Measurements from ENCODE around the gene CDK19. TPM values are rescaled to one million over a fixed set of nuclear protein-coding genes. Genes with fewer than 3 reads are reported as not detected.

Gene CDK19
- total and polyA plus RNA-seq, 2 of the 13 experiments (the other 11 are each of a cell fraction or from before 2014, with no cell fraction given): 13.4 to 27.0 TPM

- TF ChIP-seq ARNT2 (CRISPR knock-in tag; IDR thresholded peaks at IDR 0.05; ENCODE audit: low read depth) (no peak), TSC22D2 (CRISPR knock-in tag; IDR thresholded peaks at IDR 0.05; ENCODE audit: borderline replicate concordance) (no peak), ZNF543 (CRISPR knock-in tag; IDR thresholded peaks at IDR 0.05) (no peak), ZNF292 (CRISPR knock-in tag; IDR thresholded peaks at IDR 0.05; ENCODE audit: borderline replicate concordance, low read depth) (no peak), CREB3 (CRISPR knock-in tag; IDR thresholded peaks at IDR 0.05) (no peak), NR2F6 (IDR thresholded peaks at IDR 0.05) (peak; percentile 31), NR2F6 (CRISPR knock-in tag; IDR thresholded peaks at IDR 0.05) (peak; percentile 49; the same call in 1 of the 2 replicates), ZNF335 (CRISPR knock-in tag; IDR thresholded peaks at IDR 0.05) (no peak), THAP9 (CRISPR knock-in tag; IDR thresholded peaks at IDR 0.05; ENCODE audit: borderline replicate concordance) (no peak), POGK (CRISPR knock-in tag; conservative IDR thresholded peaks at IDR 0.05) (no peak), HNRNPK (IDR thresholded peaks at IDR 0.05; ENCODE audit: low read depth, low read length, poor library complexity, severe bottlenecking) (no peak), ZNF20 (CRISPR knock-in tag; IDR thresholded peaks at IDR 0.05) (no peak), ZBTB49 (CRISPR knock-in tag; IDR thresholded peaks at IDR 0.05; ENCODE audit: borderline replicate concordance) (no peak), FLYWCH1 (CRISPR knock-in tag; IDR thresholded peaks at IDR 0.05) (no peak), ZNF512B (CRISPR knock-in tag; IDR thresholded peaks at IDR 0.05; ENCODE audit: borderline replicate concordance) (no peak), ARHGAP35 (CRISPR knock-in tag; IDR thresholded peaks at IDR 0.05; ENCODE audit: borderline replicate concordance) (no peak), KDM4B (CRISPR knock-in tag; IDR thresholded peaks at IDR 0.05) (no peak), PRMT3 (CRISPR knock-in tag; IDR thresholded peaks at IDR 0.05; ENCODE audit: borderline replicate concordance, low read depth) (no peak)
Observed at GRCh38 chr6:110654096-110654820, 161.0 kb downstream of the CDK19 start (continued).

Measured in HepG2 (cell line).